NCI-H1105 (cell line): ENCODE results near the gene ROBO4.

Source experiments
- DNase-seq: peaks from one replicate; lab custom pipeline; 2025; lab: John Stamatoyannopoulos, UW

The ROBO4 gene

GRCh38 chr11:124872741-124873140, 24.9 kb downstream of the ROBO4 start:
- DNase-seq = no peak

GRCh38 chr11:124872280-124872679, 25.4 kb downstream of the ROBO4 start:
- no peak for DNase-seq

GRCh38 chr11:124870430-124870829, 27.2 kb downstream of the ROBO4 start:
- DNase-seq = no peak

GRCh38 chr11:124869856-124870387, 27.7 kb downstream of the ROBO4 start:
- DNase-seq = no peak

- no peak for DNase-seq
Observed at GRCh38 chr11:124869331-124869730, 28.3 kb downstream of the ROBO4 start.

GRCh38 chr11:124868331-124869274, 29.1 kb downstream of the ROBO4 start:
- DNase-seq = no peak

GRCh38 chr11:124867700-124868099, 30.0 kb downstream of the ROBO4 start:
- DNase-seq = peak; percentile 57

- DNase-seq = peak; percentile 59
Observed at GRCh38 chr11:124865902-124866851, 31.5 kb downstream of the ROBO4 start.

GRCh38 chr11:124865181-124865901, 32.3 kb downstream of the ROBO4 start, which contains the start of gene ROBO3:
TSS of gene ROBO3 (plus strand) at chr11:124865432. CDS start at chr11:124865578, 146 bp downstream.
- peak; percentile 74 for DNase-seq

- DNase-seq = no peak
Observed at GRCh38 chr11:124864892-124865180, 32.8 kb downstream of the ROBO4 start.

- no peak for DNase-seq
Observed at GRCh38 chr11:124864176-124864891, 33.3 kb downstream of the ROBO4 start.

GRCh38 chr11:124863826-124864165, 33.9 kb downstream of the ROBO4 start:
- no peak for DNase-seq

GRCh38 chr11:124863137-124863825, 34.4 kb downstream of the ROBO4 start:
- DNase-seq = peak; percentile 60

- no peak for DNase-seq
Observed at GRCh38 chr11:124861670-124862069, 36.0 kb downstream of the ROBO4 start.

GRCh38 chr11:124859171-124859570, 38.5 kb downstream of the ROBO4 start:
- DNase-seq = no peak

- DNase-seq = no peak
Observed at GRCh38 chr11:124846070-124846673, 51.5 kb downstream of the ROBO4 start.

GRCh38 chr11:124844664-124845079, 53.0 kb downstream of the ROBO4 start:
- no peak for DNase-seq

- DNase-seq = no peak
Observed at GRCh38 chr11:124843616-124843910, 54.1 kb downstream of the ROBO4 start.

GRCh38 chr11:124842305-124842704, 55.4 kb downstream of the ROBO4 start:
- DNase-seq = no peak

- DNase-seq = peak; percentile 74
Observed at GRCh38 chr11:124841840-124842239, 55.8 kb downstream of the ROBO4 start.
